IPS DF 19.7 (cell line): ENCODE data around the gene STXBP1.

ENCODE experiments used
- DNase-seq: peaks from one replicate; pipeline ENCODE4 v3.0.0-alpha.2; 2013; ENCODE audit warnings: low read depth, low spot score

Gene STXBP1

GRCh38 chr9:127654619-127655018 is 42.5 kb downstream of the STXBP1 start:
- peak; percentile 47 for DNase-seq

GRCh38 chr9:127658428-127658827 is 46.4 kb downstream of the STXBP1 start:
- DNase-seq, result no peak

GRCh38 chr9:127660886-127661741 is 49.0 kb downstream of the STXBP1 start:
- DNase-seq, result no peak

- DNase-seq, result no peak
Measured at GRCh38 chr9:127662617-127663016, 50.5 kb downstream of the STXBP1 start.

- DNase-seq, result no peak
Measured at GRCh38 chr9:127664324-127664677, 52.2 kb downstream of the STXBP1 start.

GRCh38 chr9:127664678-127665507 is 52.8 kb downstream of the STXBP1 start:
- DNase-seq, result no peak

- no peak for DNase-seq
Measured at GRCh38 chr9:127667127-127667844, 55.2 kb downstream of the STXBP1 start.

- DNase-seq, result no peak
Measured at GRCh38 chr9:127667906-127668305, 55.8 kb downstream of the STXBP1 start.

- DNase-seq, result no peak
Measured at GRCh38 chr9:127673234-127673633, 61.2 kb downstream of the STXBP1 start.

- no peak for DNase-seq
Measured at GRCh38 chr9:127676638-127677037, 64.6 kb downstream of the STXBP1 start.

- DNase-seq, result no peak
Measured at GRCh38 chr9:127679506-127679905, 67.4 kb downstream of the STXBP1 start.

GRCh38 chr9:127680226-127680625 is 68.1 kb downstream of the STXBP1 start:
- DNase-seq, result no peak

- DNase-seq, result no peak
Measured at GRCh38 chr9:127680846-127681245, 68.8 kb downstream of the STXBP1 start.

- DNase-seq, result no peak
Measured at GRCh38 chr9:127682351-127683136, 70.5 kb downstream of the STXBP1 start.

GRCh38 chr9:127683723-127684122 is 71.6 kb downstream of the STXBP1 start:
- DNase-seq, result no peak

- DNase-seq, result no peak
Measured at GRCh38 chr9:127684576-127684975, 72.5 kb downstream of the STXBP1 start.

GRCh38 chr9:127686461-127687393 is 74.7 kb downstream of the STXBP1 start:
- no peak for DNase-seq

- DNase-seq, result no peak
Measured at GRCh38 chr9:127689329-127690000, 77.4 kb downstream of the STXBP1 start.

- no peak for DNase-seq
Measured at GRCh38 chr9:127690735-127691134, 78.7 kb downstream of the STXBP1 start.

- no peak for DNase-seq
Measured at GRCh38 chr9:127692071-127692470, 80.0 kb downstream of the STXBP1 start.
